Glutamatergic neuron (in vitro differentiated cells): Measurements from ENCODE around the gene FGF18. TPM values are rescaled to one million over a fixed set of nuclear protein-coding genes. Genes with fewer than 3 reads are reported as not detected.

Experiments used
- DNase-seq: peaks from one replicate; pipeline ENCODE4 v3.0.0; 2022
- H3K27ac Mint-ChIP-seq: one replicate; pipeline ENCODE4 v1.8.0; 2020; ENCODE audit warnings: mild to moderate bottlenecking, mixed read lengths, inconsistent platforms; ENCODE audit not compliant: unreplicated experiment
- H3K27me3 Mint-ChIP-seq: one replicate; pipeline ENCODE4 v1.8.0; 2020; ENCODE audit warnings: mild to moderate bottlenecking, moderate library complexity, mixed read lengths, inconsistent platforms; ENCODE audit not compliant: unreplicated experiment
- H3K36me3 Mint-ChIP-seq: one replicate; pipeline ENCODE4 v1.8.0; 2020; ENCODE audit warnings: mild to moderate bottlenecking, mixed read lengths, inconsistent platforms; ENCODE audit not compliant: unreplicated experiment
- H3K4me1 Mint-ChIP-seq: one replicate; pipeline ENCODE4 v1.8.0; 2020; ENCODE audit warnings: mild to moderate bottlenecking, low read depth, mixed read lengths, inconsistent platforms; ENCODE audit not compliant: unreplicated experiment
- H3K4me3 Mint-ChIP-seq: one replicate; pipeline ENCODE4 v1.8.0; 2020; ENCODE audit warnings: mild to moderate bottlenecking, mixed read lengths, inconsistent platforms; ENCODE audit not compliant: unreplicated experiment
- H3K9me3 Mint-ChIP-seq: one replicate; pipeline ENCODE4 v1.8.0; 2020; ENCODE audit warnings: mild to moderate bottlenecking, moderate library complexity, mixed read lengths, inconsistent platforms; ENCODE audit not compliant: unreplicated experiment
- total RNA-seq: library from RNA; stranded (reverse); fragmentation: NEBNext Ultra II Directional; extraction: Animal tissue kit (Norgen Biotek cat#: 25700); gene quantifications from one replicate; pipeline ENCODE4 v1.2.1, GENCODE V29; 2021; ENCODE audit not compliant: unreplicated experiment
- TF ChIP-seq, protein P1 (sequence below): fragments of 200-600 bp; sonication (generic); IDR thresholded peaks from one replicate; pipeline ENCODE4 v1.5.0; 2021; ENCODE audit not compliant: partially characterized antibody, unreplicated experiment

FGF18 gene
- total RNA-seq, 1 donor from 2014 or later = 26.3 TPM

DNA sequence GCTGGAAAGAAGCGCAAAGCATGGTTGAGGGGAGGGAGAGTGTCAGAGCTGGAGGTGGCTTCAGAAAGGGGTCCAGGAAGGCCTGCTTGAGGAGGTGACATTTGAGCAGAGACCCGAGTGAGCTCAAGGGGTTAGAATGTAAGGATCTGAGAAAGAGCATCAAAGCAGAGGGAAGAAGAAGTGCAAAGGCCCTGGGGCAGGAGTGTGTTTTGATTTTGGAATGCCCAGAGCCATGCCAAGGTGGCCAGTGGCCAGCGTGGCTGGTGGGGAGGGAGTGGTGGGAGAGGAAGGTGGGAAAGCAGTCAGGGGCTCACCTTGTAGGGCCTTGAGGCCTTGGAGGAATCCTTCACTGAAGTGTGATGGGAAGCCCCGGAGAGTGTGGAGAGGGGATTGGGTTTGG, 15.4 kb downstream of the FGF18 start:
- Mint-ChIP-seq H3K27ac (no peak overlapping the region), H3K9me3 (peaks cover 8% of the 10 kb centered on the region)
- TF ChIP-seq, protein P1, sequence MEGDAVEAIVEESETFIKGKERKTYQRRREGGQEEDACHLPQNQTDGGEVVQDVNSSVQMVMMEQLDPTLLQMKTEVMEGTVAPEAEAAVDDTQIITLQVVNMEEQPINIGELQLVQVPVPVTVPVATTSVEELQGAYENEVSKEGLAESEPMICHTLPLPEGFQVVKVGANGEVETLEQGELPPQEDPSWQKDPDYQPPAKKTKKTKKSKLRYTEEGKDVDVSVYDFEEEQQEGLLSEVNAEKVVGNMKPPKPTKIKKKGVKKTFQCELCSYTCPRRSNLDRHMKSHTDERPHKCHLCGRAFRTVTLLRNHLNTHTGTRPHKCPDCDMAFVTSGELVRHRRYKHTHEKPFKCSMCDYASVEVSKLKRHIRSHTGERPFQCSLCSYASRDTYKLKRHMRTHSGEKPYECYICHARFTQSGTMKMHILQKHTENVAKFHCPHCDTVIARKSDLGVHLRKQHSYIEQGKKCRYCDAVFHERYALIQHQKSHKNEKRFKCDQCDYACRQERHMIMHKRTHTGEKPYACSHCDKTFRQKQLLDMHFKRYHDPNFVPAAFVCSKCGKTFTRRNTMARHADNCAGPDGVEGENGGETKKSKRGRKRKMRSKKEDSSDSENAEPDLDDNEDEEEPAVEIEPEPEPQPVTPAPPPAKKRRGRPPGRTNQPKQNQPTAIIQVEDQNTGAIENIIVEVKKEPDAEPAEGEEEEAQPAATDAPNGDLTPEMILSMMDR = no peak

DNA sequence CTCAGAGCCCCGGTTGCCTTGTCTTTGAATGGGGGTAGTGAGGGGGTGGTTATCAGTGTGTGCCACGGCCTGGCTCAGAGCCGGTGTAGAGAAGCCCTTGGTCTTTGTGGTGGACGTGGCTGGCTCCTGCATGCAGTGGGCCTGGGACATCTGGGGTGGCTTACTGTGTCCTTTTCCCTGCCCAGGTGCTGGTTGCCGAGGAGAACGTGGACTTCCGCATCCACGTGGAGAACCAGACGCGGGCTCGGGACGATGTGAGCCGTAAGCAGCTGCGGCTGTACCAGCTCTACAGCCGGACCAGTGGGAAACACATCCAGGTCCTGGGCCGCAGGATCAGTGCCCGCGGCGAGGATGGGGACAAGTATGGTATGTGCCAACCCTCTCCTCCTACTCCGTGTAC, 16.5 kb downstream of the FGF18 start:
- H3K36me3 Mint-ChIP-seq = no peaks in the 10 kb centered on the region
- DNase-seq = no peak
- no peak overlapping the region for H3K4me3 Mint-ChIP-seq
- peaks cover 14% of the 10 kb centered on the region for H3K27me3 Mint-ChIP-seq
- peaks cover 31% of the 10 kb centered on the region for H3K4me1 Mint-ChIP-seq
- TF ChIP-seq, protein P1 = no peak
- peaks cover 10% of the 10 kb centered on the region for H3K9me3 Mint-ChIP-seq
- no peak overlapping the region for H3K27ac Mint-ChIP-seq

More for the DNA sequence above, 15.4 kb downstream of the FGF18 start:
- DNase-seq = no peak
- peaks cover 14% of the 10 kb centered on the region for H3K27me3 Mint-ChIP-seq
- no peaks in the 10 kb centered on the region for H3K36me3 Mint-ChIP-seq
- H3K4me1 Mint-ChIP-seq = peaks cover 28% of the 10 kb centered on the region
- peak overlapping the region; percentile 61 for H3K4me3 Mint-ChIP-seq

DNA sequence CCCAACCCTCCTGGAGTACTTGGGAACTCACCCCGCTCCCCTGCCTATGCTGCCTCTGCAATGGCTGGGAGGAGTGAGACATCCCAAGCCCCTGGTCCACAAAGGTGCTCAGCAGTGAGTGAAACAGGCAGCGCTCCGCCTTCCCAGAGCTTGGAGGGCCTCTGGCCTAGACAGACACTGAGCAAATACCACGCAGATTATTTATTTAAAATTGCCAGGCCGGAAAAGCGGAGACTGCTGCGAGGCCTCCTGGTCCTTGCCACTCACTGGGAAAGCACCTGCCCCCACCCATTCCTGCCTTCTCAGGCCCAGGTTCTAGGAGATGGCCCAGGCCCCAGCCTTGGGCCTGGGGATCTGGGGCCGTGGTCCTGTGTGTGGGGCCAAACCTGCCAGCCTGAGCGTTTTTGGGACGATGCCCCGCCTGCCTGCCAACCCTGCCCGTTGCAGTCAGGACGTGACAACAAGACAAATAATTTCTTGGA, 17.4 kb downstream of the FGF18 start:
- Mint-ChIP-seq H3K27me3 (peaks cover 14% of the 10 kb centered on the region), H3K9me3 (peaks cover 12% of the 10 kb centered on the region), H3K4me3 (no peak overlapping the region), H3K4me1 (peaks cover 32% of the 10 kb centered on the region), H3K27ac (peak overlapping the region; percentile 83), H3K36me3 (no peaks in the 10 kb centered on the region)
- DNase-seq = no peak
- TF ChIP-seq, protein P1 = no peak

DNA sequence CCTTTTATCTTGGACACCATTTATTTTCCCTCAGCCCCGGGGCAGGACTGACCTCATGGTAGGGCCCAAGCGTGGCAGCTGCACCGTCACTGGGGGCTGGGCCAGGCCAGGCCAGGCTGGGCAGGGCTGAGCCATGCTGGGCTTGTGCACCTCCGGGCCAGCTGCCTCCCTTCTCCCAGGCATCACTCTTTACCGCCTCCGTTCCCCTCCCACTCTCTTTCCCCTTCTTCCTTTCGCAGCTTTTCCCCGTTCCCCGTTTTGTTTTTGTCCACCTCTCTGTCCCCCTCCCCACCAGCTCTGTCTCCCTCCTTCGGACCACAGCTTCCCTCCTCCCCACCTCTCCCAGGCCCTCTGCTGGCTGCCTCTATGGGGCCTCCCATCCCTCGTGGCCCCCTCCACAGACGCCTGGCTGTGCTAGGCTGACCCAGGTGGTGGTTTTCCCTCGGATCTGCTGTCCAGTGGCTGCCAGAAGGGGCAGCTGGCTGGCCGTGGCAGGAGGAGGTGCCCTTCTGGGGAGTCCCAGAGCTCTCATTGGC, 17.9 kb downstream of the FGF18 start:
- peak overlapping the region; percentile 83 for H3K27ac Mint-ChIP-seq
- DNase-seq = peak; percentile 68
- no peak overlapping the region for H3K4me3 Mint-ChIP-seq
- peaks cover 12% of the 10 kb centered on the region for H3K9me3 Mint-ChIP-seq
- TF ChIP-seq, protein P1 = no peak
- peaks cover 32% of the 10 kb centered on the region for H3K4me1 Mint-ChIP-seq
- no peaks in the 10 kb centered on the region for H3K36me3 Mint-ChIP-seq
- peaks cover 14% of the 10 kb centered on the region for H3K27me3 Mint-ChIP-seq

DNA sequence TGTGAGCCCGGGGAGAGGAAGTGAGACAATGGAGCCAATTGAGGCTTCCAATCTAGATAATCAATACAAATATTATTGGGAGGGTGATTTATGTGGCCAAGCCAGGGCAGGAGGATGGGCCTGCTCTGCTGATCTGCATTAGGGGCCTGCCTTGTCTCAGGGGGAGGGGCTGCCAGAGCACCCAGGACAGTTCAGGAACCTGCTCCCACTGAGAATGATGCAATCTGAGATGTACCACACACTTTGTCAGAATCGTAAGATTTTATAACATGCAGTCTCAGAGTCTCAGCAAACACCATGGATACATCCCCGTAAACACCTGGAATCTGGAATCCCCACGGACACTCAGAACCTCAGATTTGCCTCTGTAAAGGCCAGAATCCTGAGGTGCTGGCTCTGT, 19.3 kb downstream of the FGF18 start:
- Mint-ChIP-seq H3K4me1 (peaks cover 30% of the 10 kb centered on the region), H3K9me3 (peaks cover 12% of the 10 kb centered on the region), H3K27ac (peak overlapping the region; percentile 93), H3K27me3 (peaks cover 7% of the 10 kb centered on the region), H3K4me3 (peak overlapping the region; percentile 75), H3K36me3 (no peaks in the 10 kb centered on the region)
- DNase-seq = no peak
- TF ChIP-seq, protein P1 = no peak
